DOHH2 (cell line): ENCODE results near the gene SERPINA5.

Source experiments
- EZH2phosphoT487 ChIP-seq: fragments of 200-600 bp; sonication (generic); IDR thresholded peaks from 2 replicates; pipeline ENCODE4 v1.6.1; 2017; ENCODE audit warnings: borderline replicate concordance, mild to moderate bottlenecking, antibody characterized with exemption, low read length, moderate library complexity, mixed read lengths
- TF ChIP-seq, protein P1 (sequence below): fragments of 200-600 bp; sonication (generic); IDR thresholded peaks from one replicate; pipeline ENCODE4 v1.5.1; 2014; ENCODE audit warnings: antibody characterized with exemption, mild to moderate bottlenecking, low read depth, low read length; ENCODE audit not compliant: poor library complexity, severe bottlenecking

DNA sequence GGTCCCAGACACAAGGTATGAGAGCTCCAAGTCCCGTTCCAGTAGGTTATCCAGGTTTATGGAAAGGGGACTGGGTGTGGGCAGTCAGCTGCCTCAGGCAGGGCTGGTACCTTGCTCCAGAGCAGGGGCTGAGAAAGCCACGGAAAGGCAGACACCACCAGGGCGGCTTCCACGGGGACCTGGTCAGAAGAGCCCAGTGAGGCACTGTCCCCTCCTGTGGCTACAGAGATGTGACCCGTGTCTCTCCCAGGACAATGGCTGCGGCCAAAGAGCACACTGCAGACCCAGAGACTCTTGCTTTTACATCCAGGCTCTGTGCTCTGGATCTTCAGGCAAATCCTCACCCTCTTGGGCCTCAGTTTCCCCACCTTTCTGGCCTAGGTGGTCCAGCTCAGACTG is 11.2 kb upstream of the SERPINA5 start:
- TF ChIP-seq, protein P1, sequence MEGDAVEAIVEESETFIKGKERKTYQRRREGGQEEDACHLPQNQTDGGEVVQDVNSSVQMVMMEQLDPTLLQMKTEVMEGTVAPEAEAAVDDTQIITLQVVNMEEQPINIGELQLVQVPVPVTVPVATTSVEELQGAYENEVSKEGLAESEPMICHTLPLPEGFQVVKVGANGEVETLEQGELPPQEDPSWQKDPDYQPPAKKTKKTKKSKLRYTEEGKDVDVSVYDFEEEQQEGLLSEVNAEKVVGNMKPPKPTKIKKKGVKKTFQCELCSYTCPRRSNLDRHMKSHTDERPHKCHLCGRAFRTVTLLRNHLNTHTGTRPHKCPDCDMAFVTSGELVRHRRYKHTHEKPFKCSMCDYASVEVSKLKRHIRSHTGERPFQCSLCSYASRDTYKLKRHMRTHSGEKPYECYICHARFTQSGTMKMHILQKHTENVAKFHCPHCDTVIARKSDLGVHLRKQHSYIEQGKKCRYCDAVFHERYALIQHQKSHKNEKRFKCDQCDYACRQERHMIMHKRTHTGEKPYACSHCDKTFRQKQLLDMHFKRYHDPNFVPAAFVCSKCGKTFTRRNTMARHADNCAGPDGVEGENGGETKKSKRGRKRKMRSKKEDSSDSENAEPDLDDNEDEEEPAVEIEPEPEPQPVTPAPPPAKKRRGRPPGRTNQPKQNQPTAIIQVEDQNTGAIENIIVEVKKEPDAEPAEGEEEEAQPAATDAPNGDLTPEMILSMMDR = no peak
- TF ChIP-seq EZH2phosphoT487 = no peak
